Activated gamma-delta T cell treated with Interleukin-2 at 50 U/mL for 16 hours (primary cell): Measurements from ENCODE around the gene ANKS4B.
"Not testable (repeated sequence)": the region's sequence is repeated elsewhere in the genome, so short reads cannot be mapped to it uniquely, and the experiment has no call there.

ENCODE experiments used
- DNase-seq: peaks from one replicate; pipeline ENCODE4 v3.0.0-alpha.2; 2020

ANKS4B gene

GRCh38 chr16:21263640-21264570 lies 30.4 kb downstream of the ANKS4B start:
- no peak for DNase-seq

GRCh38 chr16:21264571-21265036 lies 31.1 kb downstream of the ANKS4B start:
- no peak for DNase-seq

GRCh38 chr16:21265104-21265837 lies 31.8 kb downstream of the ANKS4B start:
- no peak for DNase-seq

- no peak for DNase-seq
Observed at GRCh38 chr16:21267298-21267697, 33.8 kb downstream of the ANKS4B start.

- DNase-seq, result no peak
Observed at GRCh38 chr16:21268236-21268635, 34.7 kb downstream of the ANKS4B start.

GRCh38 chr16:21272253-21272652 lies 38.8 kb downstream of the ANKS4B start:
- no peak for DNase-seq

GRCh38 chr16:21272763-21273162 lies 39.3 kb downstream of the ANKS4B start:
- not testable (repeated sequence) for DNase-seq

GRCh38 chr16:21274172-21274726 lies 40.8 kb downstream of the ANKS4B start:
- DNase-seq, result no peak

- no peak for DNase-seq
Observed at GRCh38 chr16:21275529-21275928, 42.0 kb downstream of the ANKS4B start.

GRCh38 chr16:21276090-21276489 lies 42.6 kb downstream of the ANKS4B start:
- DNase-seq, result no peak

GRCh38 chr16:21277045-21277926 lies 43.8 kb downstream of the ANKS4B start:
- DNase-seq, result no peak

- no peak for DNase-seq
Observed at GRCh38 chr16:21277927-21278706, 44.6 kb downstream of the ANKS4B start, which contains the start of gene CRYM. Gene CRYM (minus strand): TSS chr16:21278290. CDS start chr16:21278251, 39 bp downstream.

GRCh38 chr16:21279501-21279900 lies 46.0 kb downstream of the ANKS4B start:
- no peak for DNase-seq

GRCh38 chr16:21281698-21282389 lies 48.3 kb downstream of the ANKS4B start:
- DNase-seq, result no peak

GRCh38 chr16:21283521-21284289 lies 50.2 kb downstream of the ANKS4B start:
- no peak for DNase-seq

GRCh38 chr16:21284414-21284813 lies 50.9 kb downstream of the ANKS4B start:
- no peak for DNase-seq

GRCh38 chr16:21285314-21285713 lies 51.8 kb downstream of the ANKS4B start:
- DNase-seq, result no peak

GRCh38 chr16:21289789-21290188 lies 56.3 kb downstream of the ANKS4B start:
- not testable (repeated sequence) for DNase-seq

- DNase-seq, result no peak
Observed at GRCh38 chr16:21300309-21301167, 67.0 kb downstream of the ANKS4B start.
